K562 (cell line): ENCODE results near the gene NEK2. TPM values are rescaled to one million over a fixed set of nuclear protein-coding genes. Genes with fewer than 3 reads are reported as not detected.

Experiments
- ATAC-seq: fragments of 200-7000 bp; cut with Tn5 transposase; 3 replicates; pipeline ENCODE4 v1.9.1; 2020; ENCODE audit warnings: moderate library complexity
- BruUV-seq: library from RNA; stranded (reverse); fragments of 400-500 nt; replicated peaks from 2 replicates; lab custom pipeline; 2021; lab: Mats Ljungman, UMichigan
- CTCF ChIA-PET: fragments of 300-600 bp; formaldehyde crosslinking; extraction: SDS; loops from one replicate; lab custom pipeline; 2021; ENCODE audit warnings: low intra/inter-chr PET ratio; lab: Yijun Ruan, JAX
- POLR2A ChIA-PET: fragments of 300-600, 350-650 bp; sonication (Branson Sonifier 250); formaldehyde crosslinking; extraction: SDS; loops from one replicate; lab custom pipeline; 2021; ENCODE audit warnings: antibody characterized with exemption, inconsistent platforms; lab: Yijun Ruan, JAX
- DNase-seq, 4 experiments: peaks; one replicate each; pipeline versions ENCODE4 v3.0.0 to v3.0.0-alpha.2; 2011 to 2018; ENCODE audit warnings: low spot score in 3 of 4, mixed read lengths in 3 of 4; ENCODE audit errors: extremely low read depth in 1 of 4
- FAIRE-seq: peaks from 2 replicates; lab custom pipeline; 2011; peaks lifted over from hg19 to GRCh38; lab: Jason Lieb, UNC
- H2AFZ ChIP-seq: 2 replicates; pipeline ENCODE4 v1.6.0; 2011; ENCODE audit warnings: low read depth, low read length, control low read depth, inconsistent platforms
- H3K27ac ChIP-seq: fragments of 200-600 bp; 3 replicates; pipeline ENCODE4 v1.8.0; 2011; ENCODE audit warnings: low read depth, mild to moderate bottlenecking, control low read depth, inconsistent platforms, low read length, moderate library complexity, mixed read lengths; ENCODE audit errors: extremely low read depth
- H3K27me3 ChIP-seq, 2 experiments: fragments of 300-600 bp in 1 of 2; 2 replicates in 1 of 2; 3 replicates in 1 of 2; pipeline versions ENCODE4 v1.6.0 to v1.8.0; 2011; ENCODE audit warnings: inconsistent platforms in 2 of 2, low read length in 2 of 2, mild to moderate bottlenecking in 1 of 2, mixed read lengths in 1 of 2, moderate library complexity in 1 of 2; ENCODE audit not compliant: control insufficient read depth in 2 of 2, insufficient read depth in 2 of 2
- H3K36me3 ChIP-seq: fragments of 300-600 bp; 3 replicates; pipeline ENCODE4 v1.8.0; 2011; ENCODE audit warnings: mild to moderate bottlenecking, low read length, inconsistent platforms; ENCODE audit not compliant: control insufficient read depth, insufficient read depth
- H3K4me1 ChIP-seq, 2 experiments: fragments of 200-600 bp in 1 of 2; replicated peaks in 1 of 2; 2 replicates in 1 of 2; 3 replicates in 1 of 2; pipeline versions ENCODE4 v1.5.1 to v1.8.0; 2011; ENCODE audit warnings: inconsistent platforms in 2 of 2, low read length in 2 of 2, mild to moderate bottlenecking in 1 of 2, mixed read lengths in 1 of 2, moderate library complexity in 1 of 2; ENCODE audit not compliant: control insufficient read depth in 2 of 2, insufficient read depth in 2 of 2
- H3K4me2 ChIP-seq: 2 replicates; pipeline ENCODE4 v1.6.1; 2011; ENCODE audit warnings: low read length, control low read depth, inconsistent platforms, mixed read lengths; ENCODE audit not compliant: insufficient read depth
- H3K4me3 ChIP-seq: fragments of 200-600 bp; sonication (generic), shearing (Covaris generic); 2 replicates; pipeline ENCODE4 v1.5.1; 2016; ENCODE audit warnings: control low read depth, inconsistent platforms
- H3K79me2 ChIP-seq: fragments of 200-600 bp; 3 replicates; pipeline ENCODE4 v1.8.0; 2011; ENCODE audit warnings: low read length, inconsistent platforms; ENCODE audit not compliant: control insufficient read depth, insufficient read depth
- H3K9ac ChIP-seq, 2 experiments: 2 replicates each; pipeline versions ENCODE4 v1.6.0 to v1.6.1; 2011; ENCODE audit warnings: low read depth in 2 of 2, low read length in 2 of 2, control low read depth in 1 of 2, inconsistent platforms in 1 of 2, mild to moderate bottlenecking in 1 of 2, mixed read lengths in 1 of 2; ENCODE audit not compliant: insufficient read depth in 1 of 2
- H3K9me1 ChIP-seq: one replicate; pipeline ENCODE4 v1.6.0; 2011; ENCODE audit warnings: inconsistent platforms, mild to moderate bottlenecking, low read length, moderate library complexity; ENCODE audit not compliant: control insufficient read depth, insufficient read depth
- H3K9me3 ChIP-seq: replicated peaks from 2 replicates; pipeline ENCODE4 v1.5.1; 2011; ENCODE audit warnings: low read depth, low read length, inconsistent platforms; ENCODE audit not compliant: control insufficient read depth, insufficient read depth
- H4K20me1 ChIP-seq: replicated peaks from 2 replicates; pipeline ENCODE4 v1.6.1; 2011; ENCODE audit warnings: low read length, inconsistent platforms, mixed read lengths; ENCODE audit not compliant: control insufficient read depth, insufficient read depth
- ARID2 ChIP-seq: fragments of 450-650 bp; IDR thresholded peaks from 2 replicates; pipeline ENCODE4 v1.6.1; 2017; ENCODE audit warnings: antibody characterized with exemption, mild to moderate bottlenecking
- BRD9 ChIP-seq: fragments of 450-650 bp; IDR thresholded peaks from 2 replicates; pipeline ENCODE4 v1.6.1; 2018; ENCODE audit warnings: low read depth; ENCODE audit not compliant: partially characterized antibody
- CCAR2 ChIP-seq: fragments of 200-400 bp; formaldehyde crosslinking; IDR thresholded peaks from 2 replicates; pipeline ENCODE4 v1.6.1; 2017; ENCODE audit warnings: mild to moderate bottlenecking, low read depth, low read length
- CHAMP1 ChIP-seq: fragments of 450-650 bp; IDR thresholded peaks from 2 replicates; pipeline ENCODE4 v1.6.1; 2016; ENCODE audit warnings: mild to moderate bottlenecking
- FOXK2 ChIP-seq, 2 experiments: fragments of 450-650 bp; IDR thresholded peaks in 1 of 2; conservative IDR thresholded peaks in 1 of 2; 2 replicates each; pipeline ENCODE4 v1.6.1; 2016; ENCODE audit warnings: low read depth in 2 of 2, mild to moderate bottlenecking in 1 of 2
- KLF16 ChIP-seq: IDR thresholded peaks from 2 replicates; pipeline ENCODE4 v1.6.1; 2016; ENCODE audit warnings: antibody characterized with exemption
- RAD51 ChIP-seq: fragments of 450-650 bp; IDR thresholded peaks from 2 replicates; pipeline ENCODE4 v1.7.1; 2016; ENCODE audit warnings: low read depth, mild to moderate bottlenecking, borderline replicate concordance
- SMARCE1 ChIP-seq: fragments of 450-650 bp; IDR thresholded peaks from 2 replicates; pipeline ENCODE4 v1.7.1; 2016; ENCODE audit warnings: mild to moderate bottlenecking
- SREBF1 ChIP-seq: fragments of 150-350 bp; IDR thresholded peaks from 2 replicates; pipeline ENCODE4 v1.6.1; 2014; ENCODE audit warnings: antibody characterized with exemption, low read depth, low read length, borderline replicate concordance
- STAG1 ChIP-seq: sonication (generic); formaldehyde crosslinking; IDR thresholded peaks from 2 replicates; pipeline ENCODE4 v1.5.0; 2020; ENCODE audit warnings: missing genetic modification reagents, borderline replicate concordance
- STAT5A ChIP-seq: IDR thresholded peaks from 2 replicates; pipeline ENCODE4 v1.6.1; 2012; ENCODE audit warnings: low read length, inconsistent platforms, borderline replicate concordance
- TSC22D4 ChIP-seq: fragments of 450-650 bp; IDR thresholded peaks from 2 replicates; pipeline ENCODE4 v1.6.1; 2016; ENCODE audit warnings: missing genetic modification characterization, missing biosample characterization, control low read depth
- XRCC5 ChIP-seq: fragments of 200-400 bp; formaldehyde crosslinking; IDR thresholded peaks from 2 replicates; pipeline ENCODE4 v1.6.1; 2017; ENCODE audit warnings: low read depth, mild to moderate bottlenecking, low read length
- ZFPM2 ChIP-seq: fragments of 250-450 bp; sonication (Bioruptor Pico); IDR thresholded peaks from 2 replicates; pipeline ENCODE4 v1.5.1; 2022; ENCODE audit warnings: mild to moderate bottlenecking
- ZNF41 ChIP-seq: fragments of 250-450 bp; sonication (Bioruptor Pico); conservative IDR thresholded peaks from 2 replicates; pipeline ENCODE4 v1.4.0; 2020; ENCODE audit warnings: mild to moderate bottlenecking
- WGBS: fragments of 100-300 bp; shearing (Covaris generic); methylation state at CpG from one replicate; pipeline ENCODE4 v1.1.6; 2016; ENCODE audit warnings: low coverage, mixed read lengths; ENCODE audit not compliant: insufficient coverage; ENCODE audit errors: missing lambda C conversion rate; 5-methylcytosine and 5-hydroxymethylcytosine counted together
- in situ Hi-C: fragments of 300-500 bp; cut with MboI; formaldehyde crosslinking; loops from 4 replicates; pipeline ENCODE4 v1.15.0; 2018; ENCODE audit warnings: inconsistent platforms, mixed read lengths
- intact Hi-C: fragments of 100-400 bp; cut with micrococcal nuclease; formaldehyde crosslinking; loops from 2 replicates; pipeline ENCODE4 v1.14.2; 2022
- polyA plus RNA-seq, 8 experiments: library from polyadenylated mRNA; depleted of rRNA in 4 of 8; stranded (reverse) in 5 of 8; unstranded in 3 of 8; fragments of >200 nt; fragmentation: Nextera tagmentation in 2 of 8; fragmentation: Illumina TruSeq in 1 of 8; extraction: Ambion mirVana in 2 of 8; extraction: Trizol in 1 of 8; gene quantifications; 2 replicates each; pipeline versions ENCODE4 v1.2.1 to v1.2.3, GENCODE V29; 2011 to 2014; ENCODE audit warnings: inconsistent platforms in 1 of 8, missing spikeins in 1 of 8
- total RNA-seq, 7 experiments: library from RNA; depleted of rRNA in 6 of 7; stranded (reverse); fragments of >200 nt in 6 of 7; fragmentation: Illumina TruSeq in 2 of 7; extraction: Trizol in 2 of 7; gene quantifications; 2 replicates each; pipeline versions ENCODE4 v1.2.1 to v1.2.3, GENCODE V29; 2011 to 2021; ENCODE audit warnings: low replicate concordance in 1 of 7
- TF ChIP-seq, protein P1 (sequence below): fragments of 200-800 bp; sonication (Bioruptor generic); IDR thresholded peaks from 2 replicates; pipeline ENCODE4 v1.6.1; 2017; ENCODE audit warnings: missing genetic modification characterization, missing compliant biosample characterization

The NEK2 gene
- total and polyA plus RNA-seq, 9 of the 15 experiments (the other 6 are each of a cell fraction or from before 2014, with no cell fraction given), result 30.0 to 74.7 (median 66.4) TPM

DNA sequence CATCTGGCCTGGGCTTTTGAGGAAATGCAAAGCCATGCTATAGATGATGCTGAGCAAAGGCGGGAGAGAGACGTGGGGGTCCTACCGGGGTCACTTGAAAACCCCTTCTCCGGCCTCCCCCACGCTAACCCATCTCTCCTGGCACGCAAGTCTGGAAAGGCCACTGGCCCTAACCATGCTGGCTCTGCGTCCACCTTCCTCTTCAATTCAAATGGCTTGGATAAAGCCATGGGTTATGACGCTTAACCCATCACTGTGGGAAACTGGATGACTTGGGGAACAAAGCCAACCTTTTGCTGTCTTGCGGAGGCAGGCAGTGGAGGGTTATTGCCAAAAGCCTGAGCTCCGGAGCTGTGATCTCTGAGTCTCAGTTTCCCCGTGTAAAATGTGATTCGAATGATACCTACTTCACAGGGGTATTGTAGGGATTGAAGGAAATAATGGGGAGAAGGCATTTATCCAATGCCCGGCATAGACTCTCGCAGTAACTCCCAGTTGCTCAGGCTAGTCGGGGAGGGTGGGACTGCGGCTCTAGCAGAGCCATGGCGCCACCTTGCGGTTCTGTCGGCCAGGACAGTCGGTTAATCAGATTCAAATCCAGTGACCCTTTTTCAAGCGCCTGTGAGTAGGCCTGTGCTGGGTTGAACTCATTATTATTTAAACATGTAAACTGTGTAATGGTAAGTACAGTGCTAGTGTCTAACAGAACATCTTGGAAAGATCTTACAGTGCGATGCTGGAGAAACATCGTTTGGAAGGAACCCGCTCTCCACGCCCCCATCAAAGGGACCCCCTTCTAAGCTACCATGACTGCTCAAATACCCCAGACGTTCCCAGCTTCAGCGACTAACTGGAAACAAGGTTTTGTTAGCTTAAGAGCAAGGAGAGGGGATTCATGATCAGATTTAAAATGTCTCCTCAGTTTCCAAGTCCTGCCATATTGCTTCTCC, 20.3 kb downstream of the NEK2 start:
- no peaks in the 10 kb centered on the region for H3K9me3 ChIP-seq
- CTCF ChIA-PET, result interaction anchor here (0.6 to 3.4 kb wide), 10 partner anchors 78 to 1248 kb away, joined by 3 to 36 read pairs (median 3); partner anchors contain the start of gene SLC30A1
- H2AFZ ChIP-seq, result peak overlapping the region; percentile 82
- no peaks in the 10 kb centered on the region for H3K36me3 ChIP-seq
- FAIRE-seq (peak; percentile 95), ATAC-seq (peak; percentile 98), DNase-seq (peak; percentile 86 to 94 (median 88))
- H3K27me3 ChIP-seq, result no peaks in the 10 kb centered on the region
- H4K20me1 ChIP-seq, result no peaks in the 10 kb centered on the region
- 30% methylated on average over 27 of the region's 27 CpGs for WGBS
- H3K4me1 ChIP-seq, result peaks cover 0 to 9% of the 10 kb centered on the region in 2 experiments; a peak in 3 of 5 replicates
- peak overlapping the region; percentile 33; the same call in 1 of the 2 replicates for H3K4me2 ChIP-seq
- intact Hi-C loops, result loop anchor here (1.0 to 10.0 kb wide), 8 partner anchors 25 to 1070 kb away; no protein-coding TSS in a partner anchor
- no TSS peak for BruUV-seq
- no peak overlapping the region for H3K27ac ChIP-seq
- POLR2A ChIA-PET, result interaction anchor here (0.5 to 1.1 kb wide), 4 partner anchors 15 to 391 kb away, joined by 3 to 4 read pairs (median 3); no protein-coding TSS in a partner anchor
- no peak overlapping the region for H3K9ac ChIP-seq
- H3K9me1 ChIP-seq, result no peaks in the 10 kb centered on the region
- no peak overlapping the region for H3K4me3 ChIP-seq
- in situ Hi-C loops, result loop anchor here (5.0 to 25.0 kb wide), 5 partner anchors 138 to 1243 kb away; partner anchors contain the start of gene TRAF5
- H3K79me2 ChIP-seq, result no peaks in the 10 kb centered on the region
- TF ChIP-seq SREBF1, result peak; percentile 45; the same call in 1 of the 2 replicates
- TF ChIP-seq RAD51, result peak; percentile 19; the same call in 1 of the 2 replicates
- peak; percentile 57; the same call in 1 of the 2 replicates for TF ChIP-seq KLF16
- TF ChIP-seq CCAR2, result no peak
- no peak for TF ChIP-seq CHAMP1
- TF ChIP-seq BRD9, result peak; percentile 72
- no peak for TF ChIP-seq ZNF41 (CRISPR knock-in tag)
- TF ChIP-seq ARID2, result peak; percentile 92
- no peak for TF ChIP-seq TSC22D4
- TF ChIP-seq, protein P1, sequence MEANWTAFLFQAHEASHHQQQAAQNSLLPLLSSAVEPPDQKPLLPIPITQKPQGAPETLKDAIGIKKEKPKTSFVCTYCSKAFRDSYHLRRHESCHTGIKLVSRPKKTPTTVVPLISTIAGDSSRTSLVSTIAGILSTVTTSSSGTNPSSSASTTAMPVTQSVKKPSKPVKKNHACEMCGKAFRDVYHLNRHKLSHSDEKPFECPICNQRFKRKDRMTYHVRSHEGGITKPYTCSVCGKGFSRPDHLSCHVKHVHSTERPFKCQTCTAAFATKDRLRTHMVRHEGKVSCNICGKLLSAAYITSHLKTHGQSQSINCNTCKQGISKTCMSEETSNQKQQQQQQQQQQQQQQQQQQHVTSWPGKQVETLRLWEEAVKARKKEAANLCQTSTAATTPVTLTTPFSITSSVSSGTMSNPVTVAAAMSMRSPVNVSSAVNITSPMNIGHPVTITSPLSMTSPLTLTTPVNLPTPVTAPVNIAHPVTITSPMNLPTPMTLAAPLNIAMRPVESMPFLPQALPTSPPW (CRISPR knock-in tag), result peak; percentile 69; the same call in 1 of the 2 replicates
- TF ChIP-seq STAT5A, result no peak
- TF ChIP-seq FOXK2 (conservative IDR thresholded peaks at IDR 0.05 in 1 of 2, IDR thresholded peaks at IDR 0.05 in 1 of 2; ENCODE audit: low read depth in 2 of 2), result no peak
- no peak for TF ChIP-seq ZFPM2
- TF ChIP-seq XRCC5, result peak; percentile 76; the same call in 1 of the 2 replicates
- TF ChIP-seq STAG1, result peak; percentile 98
- no peak for TF ChIP-seq SMARCE1
